ENCODE data around the gene ZNF101. TPM values are rescaled to one million over a fixed set of nuclear protein-coding genes. Genes with fewer than 3 reads are reported as not detected.

Gene ZNF101
- 1 to 10 TPM; 3.0 to 9.1 (median 6.3) TPM for total RNA-seq

GRCh38 chr19:19668230-19669012 lies at the start of gene ZNF101:
Gene ZNF101, plus strand, starts transcription at chr19:19668839. Its CDS starts 125 bp downstream, at chr19:19668964.
- ATAC-seq (ENCODE audit: low FRiP score): peak; percentile 80

GRCh38 chr19:19619181-19619848 lies 49.3 kb upstream of the ZNF101 start:
- no peak for ATAC-seq (ENCODE audit: low FRiP score)

More at GRCh38 chr19:19668230-19669012, at the start of gene ZNF101:
- TF ChIP-seq, protein P1, sequence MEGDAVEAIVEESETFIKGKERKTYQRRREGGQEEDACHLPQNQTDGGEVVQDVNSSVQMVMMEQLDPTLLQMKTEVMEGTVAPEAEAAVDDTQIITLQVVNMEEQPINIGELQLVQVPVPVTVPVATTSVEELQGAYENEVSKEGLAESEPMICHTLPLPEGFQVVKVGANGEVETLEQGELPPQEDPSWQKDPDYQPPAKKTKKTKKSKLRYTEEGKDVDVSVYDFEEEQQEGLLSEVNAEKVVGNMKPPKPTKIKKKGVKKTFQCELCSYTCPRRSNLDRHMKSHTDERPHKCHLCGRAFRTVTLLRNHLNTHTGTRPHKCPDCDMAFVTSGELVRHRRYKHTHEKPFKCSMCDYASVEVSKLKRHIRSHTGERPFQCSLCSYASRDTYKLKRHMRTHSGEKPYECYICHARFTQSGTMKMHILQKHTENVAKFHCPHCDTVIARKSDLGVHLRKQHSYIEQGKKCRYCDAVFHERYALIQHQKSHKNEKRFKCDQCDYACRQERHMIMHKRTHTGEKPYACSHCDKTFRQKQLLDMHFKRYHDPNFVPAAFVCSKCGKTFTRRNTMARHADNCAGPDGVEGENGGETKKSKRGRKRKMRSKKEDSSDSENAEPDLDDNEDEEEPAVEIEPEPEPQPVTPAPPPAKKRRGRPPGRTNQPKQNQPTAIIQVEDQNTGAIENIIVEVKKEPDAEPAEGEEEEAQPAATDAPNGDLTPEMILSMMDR (IDR thresholded peaks at IDR 0.05): no peak
- DNase-seq (ENCODE audit: low spot score): peak; percentile 76

DNA sequence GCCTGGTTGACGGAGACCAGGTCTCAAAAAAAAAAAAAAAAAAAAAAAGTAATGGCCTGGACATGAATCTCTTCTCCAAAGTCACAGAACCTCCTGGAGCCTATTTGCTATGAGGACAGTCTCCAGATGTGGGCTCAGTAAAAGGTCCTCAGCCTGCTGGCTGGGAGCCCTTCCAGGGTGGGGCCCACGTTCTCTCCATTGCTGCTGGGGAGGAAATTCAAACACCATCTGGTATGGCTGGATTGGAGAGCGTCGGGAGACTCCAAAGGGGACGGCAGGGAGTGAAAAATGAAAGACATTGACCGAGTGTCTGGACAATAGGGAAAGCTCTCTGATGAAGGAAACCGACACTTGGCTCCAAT lies 48.8 kb upstream of the ZNF101 start:
- DNase-seq (ENCODE audit: low spot score): no peak
- TF ChIP-seq, protein P1 (IDR thresholded peaks at IDR 0.05): no peak
- ATAC-seq (ENCODE audit: low FRiP score): no peak

More at GRCh38 chr19:19619181-19619848, 49.3 kb upstream of the ZNF101 start:
- TF ChIP-seq, protein P1 (IDR thresholded peaks at IDR 0.05): no peak
- no peak for DNase-seq (ENCODE audit: low spot score)

- DNase-seq (ENCODE audit: low spot score): no peak
- ATAC-seq (ENCODE audit: low FRiP score): no peak
- TF ChIP-seq, protein P1 (IDR thresholded peaks at IDR 0.05): no peak
These were observed 45.3 kb upstream of the ZNF101 start for GRCh38 chr19:19623383-19623782.

DNA sequence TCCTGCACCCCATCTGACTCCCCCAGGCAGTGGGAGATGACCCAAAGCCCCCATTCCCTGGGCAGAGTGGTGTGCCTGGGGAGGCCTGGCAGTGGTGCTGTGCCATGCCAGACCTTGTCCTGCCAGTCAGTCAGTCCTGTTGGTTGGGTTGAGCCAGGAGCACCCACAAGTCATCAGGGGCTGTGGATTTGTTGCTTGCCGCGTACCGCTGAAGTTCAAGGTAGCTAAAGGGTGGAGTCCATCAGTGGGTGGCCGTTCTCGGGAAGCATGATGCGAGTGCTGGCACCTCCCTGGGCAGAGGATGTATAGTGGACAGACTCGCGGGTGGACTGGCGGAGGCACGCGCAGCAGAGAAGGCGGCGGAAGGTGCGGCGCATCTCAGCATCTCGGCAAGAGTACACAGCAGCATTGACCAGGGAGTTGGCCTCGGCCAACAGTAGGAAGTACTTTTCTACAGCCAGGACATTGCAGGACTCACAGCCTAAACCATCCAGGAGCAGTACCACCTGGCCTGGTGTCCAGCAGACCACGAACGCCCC lies 44.5 kb upstream of the ZNF101 start:
- ATAC-seq (ENCODE audit: low FRiP score) (no peak), DNase-seq (ENCODE audit: low spot score) (no peak)
- TF ChIP-seq, protein P1 (IDR thresholded peaks at IDR 0.05): no peak

- TF ChIP-seq, protein P1 (IDR thresholded peaks at IDR 0.05): no peak
- DNase-seq (ENCODE audit: low spot score) (no peak), ATAC-seq (ENCODE audit: low FRiP score) (no peak)
These were observed 41.8 kb upstream of the ZNF101 start for GRCh38 chr19:19626516-19627472.

All from omental fat pad (tissue), 4 donors.